Measurements from ENCODE around the gene RBM19. TPM values are rescaled to one million over a fixed set of nuclear protein-coding genes. Genes with fewer than 3 reads are reported as not detected.

The RBM19 gene
- total RNA-seq, 4 donors from 2014 or later = 20.7 to 41.1 (median 23.4) TPM

- intact Hi-C loops (cut with DNase I; ENCODE audit: low total_unique reads) = no loop called here
- DNase-seq (ENCODE audit: low spot score in 2 of 2) = no peak
- H3K4me3 ChIP-seq (ENCODE audit: low read depth, poor library complexity, severe bottlenecking) = no peak overlapping the region
- WGBS, 2 donors = 81 to 83% methylated on average over 7 of the region's 7 CpGs
- TF ChIP-seq CTCF (IDR thresholded peaks at IDR 0.05) (no peak), POLR2A (IDR thresholded peaks at IDR 0.05) (no peak)
Measured at GRCh38 chr12:113776536-113776935, 189.6 kb downstream of the RBM19 start.

GRCh38 chr12:113774526-113774925 is 191.6 kb downstream of the RBM19 start:
- no peak for DNase-seq (ENCODE audit: low spot score in 2 of 2)
- TF ChIP-seq POLR2A (IDR thresholded peaks at IDR 0.05) (no peak), CTCF (IDR thresholded peaks at IDR 0.05) (no peak)
- intact Hi-C loops (cut with DNase I; ENCODE audit: low total_unique reads) = no loop called here
- H3K4me3 ChIP-seq (ENCODE audit: low read depth, poor library complexity, severe bottlenecking) = no peak overlapping the region
- 67 to 72% methylated on average over 5 of the region's 5 CpGs for WGBS, 2 donors

GRCh38 chr12:113772505-113773030 is 193.6 kb downstream of the RBM19 start:
- WGBS, 2 donors = 73 to 75% methylated on average over 6 of the region's 6 CpGs
- DNase-seq (ENCODE audit: low spot score in 2 of 2) = no peak
- TF ChIP-seq POLR2A (IDR thresholded peaks at IDR 0.05) = no peak
- H3K4me3 ChIP-seq (ENCODE audit: low read depth, poor library complexity, severe bottlenecking) = no peak overlapping the region
- intact Hi-C loops (cut with DNase I; ENCODE audit: low total_unique reads) = no loop called here

- H3K4me3 ChIP-seq (ENCODE audit: low read depth, poor library complexity, severe bottlenecking) = no peak overlapping the region
- TF ChIP-seq POLR2A (IDR thresholded peaks at IDR 0.05) = no peak
- peak in 1 of 3 donors; percentile 11 for TF ChIP-seq CTCF (IDR thresholded peaks at IDR 0.05)
- WGBS, 2 donors = 57 to 67% methylated on average over 10 of the region's 10 CpGs
- intact Hi-C loops (cut with DNase I; ENCODE audit: low total_unique reads) = no loop called here
- no peak for DNase-seq (ENCODE audit: low spot score in 2 of 2)
Measured at GRCh38 chr12:113770389-113770865, 195.7 kb downstream of the RBM19 start.

GRCh38 chr12:113769305-113769704 is 196.8 kb downstream of the RBM19 start:
- no peak overlapping the region for H3K4me3 ChIP-seq (ENCODE audit: low read depth, poor library complexity, severe bottlenecking)
- TF ChIP-seq POLR2A (IDR thresholded peaks at IDR 0.05) (no peak), CTCF (IDR thresholded peaks at IDR 0.05) (no peak)
- intact Hi-C loops (cut with DNase I; ENCODE audit: low total_unique reads) = no loop called here
- DNase-seq (ENCODE audit: low spot score in 2 of 2) = no peak
- 38 to 55% methylated on average over 9 of the region's 9 CpGs for WGBS, 2 donors

GRCh38 chr12:113768850-113769249 is 197.3 kb downstream of the RBM19 start:
- no peak for TF ChIP-seq POLR2A (IDR thresholded peaks at IDR 0.05)
- TF ChIP-seq CTCF (IDR thresholded peaks at IDR 0.05) = no peak
- 58 to 60% methylated on average over 6 of the region's 6 CpGs for WGBS, 2 donors
- intact Hi-C loops (cut with DNase I; ENCODE audit: low total_unique reads) = no loop called here
- DNase-seq (ENCODE audit: low spot score in 2 of 2) = no peak
- no peak overlapping the region for H3K4me3 ChIP-seq (ENCODE audit: low read depth, poor library complexity, severe bottlenecking)

All from lower leg skin (tissue), 4 donors.